CD14-positive monocyte (primary cell): ENCODE data around the gene MIEF1. TPM values are rescaled to one million over a fixed set of nuclear protein-coding genes. Genes with fewer than 3 reads are reported as not detected.
A peak's percentile ranks its signal among the peaks of the same experiment; 100 is the strongest.

ENCODE experiments used
- DNase-seq, 3 donors: peaks; one replicate each; pipeline ENCODE4 v3.0.0-alpha.2; 2011 to 2022
- H2AFZ ChIP-seq: 2 replicates; pipeline ENCODE4 v1.6.0; 2012; ENCODE audit warnings: mild to moderate bottlenecking, low read depth, low read length, inconsistent platforms; ENCODE audit not compliant: insufficient read depth, poor library complexity, severe bottlenecking
- H3K27ac ChIP-seq, 2 donors: 1 replicate in 1 of 2; 2 replicates in 1 of 2; pipeline ENCODE4 v1.5.1; 2012 to 2013; ENCODE audit warnings: low read length in 2 of 2, control low read depth in 1 of 2, inconsistent platforms in 1 of 2, low read depth in 1 of 2, mild to moderate bottlenecking in 1 of 2
- H3K27me3 ChIP-seq, 2 donors: one replicate each; pipeline versions ENCODE4 v1.6.0 to v1.6.1; 2011 to 2013; ENCODE audit warnings: low read length in 2 of 2; ENCODE audit not compliant: control insufficient read depth in 2 of 2, insufficient read depth in 2 of 2
- H3K36me3 ChIP-seq, 2 donors: replicated peaks in 1 of 2; 1 replicate in 1 of 2; 2 replicates in 1 of 2; pipeline versions ENCODE4 v1.5.1 to v1.6.1; 2012 to 2013; ENCODE audit warnings: low read length in 2 of 2, control low read depth in 1 of 2, inconsistent platforms in 1 of 2, mild to moderate bottlenecking in 1 of 2; ENCODE audit not compliant: insufficient read depth in 2 of 2, control insufficient read depth in 1 of 2
- H3K4me1 ChIP-seq, 2 donors: 1 replicate in 1 of 2; 2 replicates in 1 of 2; pipeline versions ENCODE4 v1.5.1 to v1.6.1; 2012 to 2013; ENCODE audit warnings: low read length in 2 of 2, control low read depth in 1 of 2, inconsistent platforms in 1 of 2, mild to moderate bottlenecking in 1 of 2, moderate library complexity in 1 of 2; ENCODE audit not compliant: insufficient read depth in 2 of 2, control insufficient read depth in 1 of 2
- H3K4me2 ChIP-seq: replicated peaks from 2 replicates; pipeline ENCODE3; 2012; ENCODE audit warnings: low read length, moderate library complexity, mild to moderate bottlenecking; ENCODE audit not compliant: poor library complexity, severe bottlenecking; ENCODE audit errors: extremely low read depth
- H3K4me3 ChIP-seq, 3 experiments: fragments of 200-600 bp in 1 of 3; sonication (generic) in 1 of 3; replicated peaks in 1 of 3; 1 replicate in 2 of 3; 2 replicates in 1 of 3; pipeline ENCODE4 v1.5.1; 2011 to 2013; ENCODE audit warnings: low read length in 3 of 3, mild to moderate bottlenecking in 3 of 3, control low read depth in 2 of 3, low read depth in 2 of 3, inconsistent platforms in 1 of 3, moderate library complexity in 1 of 3
- H3K79me2 ChIP-seq: 2 replicates; pipeline ENCODE4 v1.6.0; 2012; ENCODE audit warnings: mild to moderate bottlenecking, control low read depth, inconsistent platforms, low read length, moderate library complexity; ENCODE audit not compliant: insufficient read depth
- H3K9ac ChIP-seq: 2 replicates; pipeline ENCODE4 v1.6.0; 2017; ENCODE audit warnings: low read length, mild to moderate bottlenecking; ENCODE audit not compliant: insufficient read depth, poor library complexity, severe bottlenecking
- H3K9me3 ChIP-seq, 2 donors: replicated peaks in 1 of 2; 1 replicate in 1 of 2; 2 replicates in 1 of 2; pipeline versions ENCODE4 v1.5.1 to v1.6.1; 2012 to 2013; ENCODE audit warnings: low read length in 2 of 2, control low read depth in 1 of 2; ENCODE audit not compliant: control insufficient read depth in 1 of 2, insufficient read depth in 1 of 2
- H4K20me1 ChIP-seq: 2 replicates; pipeline ENCODE4 v1.6.0; 2012; ENCODE audit warnings: mild to moderate bottlenecking, low read length, control low read depth, moderate library complexity; ENCODE audit not compliant: insufficient read depth
- H3K27ac Mint-ChIP-seq, 7 donors: one replicate each; pipeline ENCODE4 v1.8.0; 2020; ENCODE audit warnings: mild to moderate bottlenecking in 7 of 7, mixed read lengths in 7 of 7, moderate library complexity in 6 of 7, inconsistent platforms in 2 of 7
- H3K27me3 Mint-ChIP-seq, 3 donors: one replicate each; pipeline ENCODE4 v1.8.0; 2021 to 2022; ENCODE audit warnings: low read depth in 3 of 3, mild to moderate bottlenecking in 3 of 3, mixed read lengths in 3 of 3, moderate library complexity in 3 of 3, inconsistent platforms in 1 of 3
- H3K36me3 Mint-ChIP-seq, 2 donors: one replicate each; pipeline ENCODE4 v1.8.0; 2020; ENCODE audit warnings: mixed read lengths in 2 of 2, inconsistent platforms in 1 of 2, mild to moderate bottlenecking in 1 of 2
- H3K4me1 Mint-ChIP-seq: one replicate; pipeline ENCODE4 v1.8.0; 2020; ENCODE audit warnings: mild to moderate bottlenecking, mixed read lengths
- H3K4me3 Mint-ChIP-seq, 2 donors: one replicate each; pipeline ENCODE4 v1.8.0; 2020; ENCODE audit warnings: mild to moderate bottlenecking in 2 of 2, mixed read lengths in 2 of 2, moderate library complexity in 1 of 2
- H3K9me3 Mint-ChIP-seq, 7 donors: one replicate each; pipeline ENCODE4 v1.8.0; 2020 to 2022; ENCODE audit warnings: mixed read lengths in 7 of 7, mild to moderate bottlenecking in 6 of 7, moderate library complexity in 6 of 7, inconsistent platforms in 2 of 7
- WGBS: methylation state at CpG from one replicate; pipeline ENCODE4 v1.1.5; 2013; ENCODE audit warnings: missing lambda C conversion rate; ENCODE audit not compliant: insufficient coverage; 5-methylcytosine and 5-hydroxymethylcytosine counted together
- intact Hi-C, 2 donors: fragments of 100-400 bp; cut with micrococcal nuclease; formaldehyde crosslinking; loops; one replicate each; pipeline versions ENCODE4 v1.15.0 to v1.15.1; 2023
- polyA plus RNA-seq, 3 donors: library from polyadenylated mRNA; depleted of rRNA in 1 of 3; unstranded in 2 of 3; stranded (reverse) in 1 of 3; fragments of 300-500 nt in 2 of 3; fragments of >200 nt in 1 of 3; fragmentation: Illumina TruSeq in 2 of 3; gene quantifications; 1 replicate in 2 of 3; 2 replicates in 1 of 3; pipeline ENCODE4 v1.2.3, GENCODE V29; 2012 to 2021
- TF ChIP-seq, protein P1 (sequence below): fragments of 200-600 bp; IDR thresholded peaks from one replicate; pipeline ENCODE4 v1.8.0; 2022; ENCODE audit warnings: antibody characterized with exemption, mild to moderate bottlenecking

MIEF1 gene
- polyA plus RNA-seq, 3 donors, result 9.4 to 14.0 (median 13.3) TPM

DNA sequence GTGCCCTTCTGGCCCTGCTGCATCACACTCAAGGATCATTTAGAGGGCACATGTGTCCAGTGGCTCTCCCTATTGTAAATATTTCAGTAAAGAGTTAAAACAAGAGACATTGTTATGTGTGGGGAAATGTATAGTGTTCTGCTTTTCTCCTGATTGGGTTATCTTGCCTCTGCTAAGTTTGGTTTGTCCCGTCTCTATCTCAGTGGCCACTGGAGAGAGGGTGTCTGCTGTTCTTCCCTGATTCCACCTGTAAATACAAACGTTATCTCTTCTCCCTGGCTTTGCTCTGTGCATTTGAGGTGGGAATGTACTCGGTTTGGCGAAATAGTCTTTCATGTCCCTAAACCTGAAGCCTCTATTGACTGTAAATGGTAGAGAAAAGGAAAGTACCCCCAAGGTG is 6.3 kb downstream of the MIEF1 start:
- TF ChIP-seq, protein P1, sequence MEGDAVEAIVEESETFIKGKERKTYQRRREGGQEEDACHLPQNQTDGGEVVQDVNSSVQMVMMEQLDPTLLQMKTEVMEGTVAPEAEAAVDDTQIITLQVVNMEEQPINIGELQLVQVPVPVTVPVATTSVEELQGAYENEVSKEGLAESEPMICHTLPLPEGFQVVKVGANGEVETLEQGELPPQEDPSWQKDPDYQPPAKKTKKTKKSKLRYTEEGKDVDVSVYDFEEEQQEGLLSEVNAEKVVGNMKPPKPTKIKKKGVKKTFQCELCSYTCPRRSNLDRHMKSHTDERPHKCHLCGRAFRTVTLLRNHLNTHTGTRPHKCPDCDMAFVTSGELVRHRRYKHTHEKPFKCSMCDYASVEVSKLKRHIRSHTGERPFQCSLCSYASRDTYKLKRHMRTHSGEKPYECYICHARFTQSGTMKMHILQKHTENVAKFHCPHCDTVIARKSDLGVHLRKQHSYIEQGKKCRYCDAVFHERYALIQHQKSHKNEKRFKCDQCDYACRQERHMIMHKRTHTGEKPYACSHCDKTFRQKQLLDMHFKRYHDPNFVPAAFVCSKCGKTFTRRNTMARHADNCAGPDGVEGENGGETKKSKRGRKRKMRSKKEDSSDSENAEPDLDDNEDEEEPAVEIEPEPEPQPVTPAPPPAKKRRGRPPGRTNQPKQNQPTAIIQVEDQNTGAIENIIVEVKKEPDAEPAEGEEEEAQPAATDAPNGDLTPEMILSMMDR, result no peak
- Histone ChIP-seq H2AFZ (no peak overlapping the region), H3K9me3 (no peaks in the 10 kb centered on the region), H3K27me3 (no peaks in the 10 kb centered on the region), H3K9ac (no peak overlapping the region), H3K79me2 (peaks cover 79% of the 10 kb centered on the region), H3K27ac (no peak overlapping the region), H3K4me1 (peaks cover 4 to 6% of the 10 kb centered on the region in 2 donors), H3K4me2 (no peak overlapping the region), H4K20me1 (peaks cover 63% of the 10 kb centered on the region), H3K4me3 (no peak overlapping the region), H3K36me3 (peaks cover 77 to 98% of the 10 kb centered on the region in 2 donors)
- WGBS, result no CpG with 5 or more reads among the region's 4 CpGs
- Mint-ChIP-seq H3K4me1 (peaks cover 16% of the 10 kb centered on the region), H3K4me3 (no peak overlapping the region), H3K27me3 (peaks cover 0 to 1% (median 0%) of the 10 kb centered on the region in 3 donors), H3K9me3 (no peaks in the 10 kb centered on the region), H3K27ac (peak overlapping the region in 2 of 7 donors; percentile 0 to 58), H3K36me3 (peaks cover 79 to 93% of the 10 kb centered on the region in 2 donors)
- DNase-seq, result no peak
- intact Hi-C loops, result no loop called here

DNA sequence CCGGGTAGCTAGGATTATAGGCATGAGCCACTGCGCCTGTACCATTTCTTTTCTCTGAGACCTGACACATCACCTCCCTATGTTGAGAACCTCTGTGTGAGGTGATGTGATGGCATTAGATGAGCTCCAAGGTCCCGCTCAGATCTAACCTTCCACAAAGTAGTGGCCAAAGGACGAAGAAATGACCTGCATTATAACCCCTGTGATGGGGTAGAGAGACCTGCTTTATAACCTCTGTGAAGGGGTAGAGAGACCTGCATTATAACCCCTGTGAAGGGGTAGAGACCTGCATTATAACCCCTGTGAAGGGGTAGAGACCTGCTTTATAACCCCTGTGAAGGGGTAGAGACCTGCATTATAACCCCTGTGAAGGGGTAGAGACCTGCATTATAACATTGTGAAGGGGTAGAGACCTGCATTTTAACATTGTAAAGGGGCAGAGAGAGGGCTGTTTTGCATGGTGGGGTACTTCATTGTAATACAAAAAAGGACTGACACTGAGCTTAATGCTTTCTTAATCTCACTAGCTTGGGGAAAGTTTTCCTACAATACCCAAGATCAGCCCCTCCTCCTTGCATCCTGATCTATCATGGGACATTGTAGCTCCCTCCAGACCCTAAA is 8.5 kb downstream of the MIEF1 start:
- Mint-ChIP-seq H3K9me3 (no peaks in the 10 kb centered on the region), H3K4me1 (peaks cover 9% of the 10 kb centered on the region), H3K4me3 (no peak overlapping the region), H3K36me3 (peaks cover 86 to 94% of the 10 kb centered on the region in 2 donors), H3K27ac (peak overlapping the region in 1 of 7 donors; percentile 34), H3K27me3 (peaks cover 0 to 1% (median 0%) of the 10 kb centered on the region in 3 donors)
- H3K27me3 ChIP-seq, result no peaks in the 10 kb centered on the region
- TF ChIP-seq, protein P1, result no peak
- H3K27ac ChIP-seq, result no peak overlapping the region
- no peaks in the 10 kb centered on the region for H3K9me3 ChIP-seq
- H3K36me3 ChIP-seq, result peaks cover 83 to 100% of the 10 kb centered on the region in 2 donors
- no peak overlapping the region for H3K9ac ChIP-seq
- no peak overlapping the region for H3K4me3 ChIP-seq
- no peak for DNase-seq
- whole genome bisulfite sequencing, result no CpG with 5 or more reads among the region's 4 CpGs
- peaks cover 0 to 6% of the 10 kb centered on the region in 2 donors for H3K4me1 ChIP-seq
- H4K20me1 ChIP-seq, result peaks cover 68% of the 10 kb centered on the region
- H2AFZ ChIP-seq, result no peak overlapping the region
- no peak overlapping the region for H3K4me2 ChIP-seq
- intact Hi-C loops, result no loop called here
- H3K79me2 ChIP-seq, result peaks cover 69% of the 10 kb centered on the region
